ENCODE measurements around the gene KCNJ18.
"Not testable (repeated sequence)": the region's sequence is repeated elsewhere in the genome, so short reads cannot be mapped to it uniquely, and the experiment has no call there.

GRCh38 chr17:21714676-21715075 is 22.4 kb downstream of the KCNJ18 start:
- not testable (repeated sequence) for TF ChIP-seq CTCF (IDR thresholded peaks at IDR 0.05; ENCODE audit: low read depth, low read length, poor library complexity, severe bottlenecking); EZH2phosphoT487 (IDR thresholded peaks at IDR 0.05; ENCODE audit: borderline replicate concordance, low read length)

Measured in DOHH2 (cell line).